ENCODE measurements around the gene ERICH2.

DNA sequence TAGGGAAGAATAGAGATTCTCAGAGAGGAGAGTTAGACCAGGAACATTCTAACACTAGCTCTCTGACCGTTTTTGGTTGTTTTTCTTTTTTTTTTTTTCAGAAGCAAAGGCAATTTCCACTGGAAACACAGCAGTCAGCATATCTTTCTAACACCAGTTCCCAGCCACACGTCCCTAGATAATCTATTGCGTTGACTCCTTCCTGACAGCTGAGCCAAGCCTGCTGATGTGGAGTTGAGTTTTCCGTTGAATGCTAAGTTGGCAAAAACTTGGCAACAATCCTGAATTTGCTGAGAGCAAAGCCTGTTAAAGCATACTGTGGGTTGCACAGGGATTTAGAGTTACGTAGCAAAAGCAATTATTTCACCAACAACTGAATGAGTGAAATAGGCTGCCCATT is 65.8 kb downstream of the ERICH2 start:
- TF ChIP-seq POLR2AphosphoS5 (IDR thresholded peaks at IDR 0.05; ENCODE audit: low read depth, low read length) (no peak), POLR2A (IDR thresholded peaks at IDR 0.05; ENCODE audit: borderline replicate concordance, extremely low read depth, insufficient read depth, insufficient read length) (no peak), CEBPB (IDR thresholded peaks at IDR 0.05; ENCODE audit: low read depth) (no peak)
- TF ChIP-seq, protein P1, sequence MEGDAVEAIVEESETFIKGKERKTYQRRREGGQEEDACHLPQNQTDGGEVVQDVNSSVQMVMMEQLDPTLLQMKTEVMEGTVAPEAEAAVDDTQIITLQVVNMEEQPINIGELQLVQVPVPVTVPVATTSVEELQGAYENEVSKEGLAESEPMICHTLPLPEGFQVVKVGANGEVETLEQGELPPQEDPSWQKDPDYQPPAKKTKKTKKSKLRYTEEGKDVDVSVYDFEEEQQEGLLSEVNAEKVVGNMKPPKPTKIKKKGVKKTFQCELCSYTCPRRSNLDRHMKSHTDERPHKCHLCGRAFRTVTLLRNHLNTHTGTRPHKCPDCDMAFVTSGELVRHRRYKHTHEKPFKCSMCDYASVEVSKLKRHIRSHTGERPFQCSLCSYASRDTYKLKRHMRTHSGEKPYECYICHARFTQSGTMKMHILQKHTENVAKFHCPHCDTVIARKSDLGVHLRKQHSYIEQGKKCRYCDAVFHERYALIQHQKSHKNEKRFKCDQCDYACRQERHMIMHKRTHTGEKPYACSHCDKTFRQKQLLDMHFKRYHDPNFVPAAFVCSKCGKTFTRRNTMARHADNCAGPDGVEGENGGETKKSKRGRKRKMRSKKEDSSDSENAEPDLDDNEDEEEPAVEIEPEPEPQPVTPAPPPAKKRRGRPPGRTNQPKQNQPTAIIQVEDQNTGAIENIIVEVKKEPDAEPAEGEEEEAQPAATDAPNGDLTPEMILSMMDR (IDR thresholded peaks at IDR 0.05 in 2 of 3, conservative IDR thresholded peaks at IDR 0.05 in 1 of 3; ENCODE audit: borderline replicate concordance in 1 of 3, insufficient read depth in 1 of 3, low read depth in 2 of 3, low read length in 2 of 3), result no peak
- TF ChIP-seq, protein P2, sequence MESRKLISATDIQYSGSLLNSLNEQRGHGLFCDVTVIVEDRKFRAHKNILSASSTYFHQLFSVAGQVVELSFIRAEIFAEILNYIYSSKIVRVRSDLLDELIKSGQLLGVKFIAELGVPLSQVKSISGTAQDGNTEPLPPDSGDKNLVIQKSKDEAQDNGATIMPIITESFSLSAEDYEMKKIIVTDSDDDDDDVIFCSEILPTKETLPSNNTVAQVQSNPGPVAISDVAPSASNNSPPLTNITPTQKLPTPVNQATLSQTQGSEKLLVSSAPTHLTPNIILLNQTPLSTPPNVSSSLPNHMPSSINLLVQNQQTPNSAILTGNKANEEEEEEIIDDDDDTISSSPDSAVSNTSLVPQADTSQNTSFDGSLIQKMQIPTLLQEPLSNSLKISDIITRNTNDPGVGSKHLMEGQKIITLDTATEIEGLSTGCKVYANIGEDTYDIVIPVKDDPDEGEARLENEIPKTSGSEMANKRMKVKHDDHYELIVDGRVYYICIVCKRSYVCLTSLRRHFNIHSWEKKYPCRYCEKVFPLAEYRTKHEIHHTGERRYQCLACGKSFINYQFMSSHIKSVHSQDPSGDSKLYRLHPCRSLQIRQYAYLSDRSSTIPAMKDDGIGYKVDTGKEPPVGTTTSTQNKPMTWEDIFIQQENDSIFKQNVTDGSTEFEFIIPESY (IDR thresholded peaks at IDR 0.05; ENCODE audit: extremely low read depth, insufficient replicate concordance, low read length), result no peak
- TF ChIP-seq, protein P3, sequence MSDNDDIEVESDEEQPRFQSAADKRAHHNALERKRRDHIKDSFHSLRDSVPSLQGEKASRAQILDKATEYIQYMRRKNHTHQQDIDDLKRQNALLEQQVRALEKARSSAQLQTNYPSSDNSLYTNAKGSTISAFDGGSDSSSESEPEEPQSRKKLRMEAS (IDR thresholded peaks at IDR 0.05), result no peak
- TF ChIP-seq, protein P4, sequence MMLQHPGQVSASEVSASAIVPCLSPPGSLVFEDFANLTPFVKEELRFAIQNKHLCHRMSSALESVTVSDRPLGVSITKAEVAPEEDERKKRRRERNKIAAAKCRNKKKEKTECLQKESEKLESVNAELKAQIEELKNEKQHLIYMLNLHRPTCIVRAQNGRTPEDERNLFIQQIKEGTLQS (IDR thresholded peaks at IDR 0.05), result no peak
